Chondrocyte (in vitro differentiated cells): ENCODE results near the gene DDX31. TPM values are rescaled to one million over a fixed set of nuclear protein-coding genes. Genes with fewer than 3 reads are reported as not detected.

ENCODE experiments used
- DNase-seq: peaks from one replicate; pipeline ENCODE4 v3.0.0; 2021; ENCODE audit warnings: mixed read lengths, low spot score
- H3K27ac Mint-ChIP-seq: one replicate; pipeline ENCODE4 v1.8.0; 2021; ENCODE audit warnings: mild to moderate bottlenecking, moderate library complexity, mixed read lengths; ENCODE audit not compliant: unreplicated experiment
- H3K27me3 Mint-ChIP-seq: 2 replicates; pipeline ENCODE4 v1.8.0; 2021; ENCODE audit warnings: low read depth, mixed read lengths
- H3K36me3 Mint-ChIP-seq: 2 replicates; pipeline ENCODE4 v1.8.0; 2021; ENCODE audit warnings: low read depth, mixed read lengths
- H3K4me1 Mint-ChIP-seq: 2 replicates; pipeline ENCODE4 v1.8.0; 2021; ENCODE audit warnings: low read depth, mild to moderate bottlenecking, mixed read lengths
- H3K4me3 Mint-ChIP-seq: one replicate; pipeline ENCODE4 v1.8.0; 2021; ENCODE audit warnings: mild to moderate bottlenecking, moderate library complexity, mixed read lengths; ENCODE audit not compliant: unreplicated experiment
- H3K9me3 Mint-ChIP-seq: 2 replicates; pipeline ENCODE4 v1.8.0; 2021; ENCODE audit warnings: low read depth, mixed read lengths
- total RNA-seq: library from RNA; stranded (reverse); gene quantifications from 3 replicates; pipeline ENCODE4 v1.2.1, GENCODE V29; 2021
- TF ChIP-seq, protein P1 (sequence below): fragments of 200-600 bp; sonication (generic); IDR thresholded peaks from 2 replicates; pipeline ENCODE4 v1.5.0; 2021; ENCODE audit warnings: antibody characterized with exemption, mild to moderate bottlenecking, moderate library complexity

DDX31 gene
- total RNA-seq, 1 donor from 2014 or later, result 11.9 TPM

DNA sequence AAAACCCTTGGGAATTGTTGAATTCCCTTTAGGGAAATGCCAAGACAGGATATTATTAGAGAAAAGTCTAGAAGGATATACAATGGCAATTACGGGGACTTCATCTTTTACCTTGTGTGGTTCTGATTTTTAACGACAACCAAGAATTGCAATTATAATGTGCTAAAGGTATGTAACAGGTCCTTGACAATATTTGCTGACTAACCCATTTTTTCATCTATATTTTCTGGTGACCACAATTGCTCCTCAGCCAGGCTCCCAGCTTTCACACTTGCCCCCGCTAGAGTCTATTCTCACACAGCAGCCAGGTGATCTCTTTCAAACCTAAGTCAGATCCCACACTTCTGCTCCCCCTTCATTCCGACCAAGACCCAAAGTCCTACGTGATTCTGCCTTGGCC lies 53.1 kb downstream of the DDX31 start:
- Mint-ChIP-seq H3K9me3 (no peaks in the 10 kb centered on the region), H3K27me3 (no peaks in the 10 kb centered on the region), H3K4me1 (no peaks in the 10 kb centered on the region), H3K27ac (no peak overlapping the region), H3K4me3 (no peak overlapping the region), H3K36me3 (peaks cover 49% of the 10 kb centered on the region)
- DNase-seq, result no peak
- TF ChIP-seq, protein P1, sequence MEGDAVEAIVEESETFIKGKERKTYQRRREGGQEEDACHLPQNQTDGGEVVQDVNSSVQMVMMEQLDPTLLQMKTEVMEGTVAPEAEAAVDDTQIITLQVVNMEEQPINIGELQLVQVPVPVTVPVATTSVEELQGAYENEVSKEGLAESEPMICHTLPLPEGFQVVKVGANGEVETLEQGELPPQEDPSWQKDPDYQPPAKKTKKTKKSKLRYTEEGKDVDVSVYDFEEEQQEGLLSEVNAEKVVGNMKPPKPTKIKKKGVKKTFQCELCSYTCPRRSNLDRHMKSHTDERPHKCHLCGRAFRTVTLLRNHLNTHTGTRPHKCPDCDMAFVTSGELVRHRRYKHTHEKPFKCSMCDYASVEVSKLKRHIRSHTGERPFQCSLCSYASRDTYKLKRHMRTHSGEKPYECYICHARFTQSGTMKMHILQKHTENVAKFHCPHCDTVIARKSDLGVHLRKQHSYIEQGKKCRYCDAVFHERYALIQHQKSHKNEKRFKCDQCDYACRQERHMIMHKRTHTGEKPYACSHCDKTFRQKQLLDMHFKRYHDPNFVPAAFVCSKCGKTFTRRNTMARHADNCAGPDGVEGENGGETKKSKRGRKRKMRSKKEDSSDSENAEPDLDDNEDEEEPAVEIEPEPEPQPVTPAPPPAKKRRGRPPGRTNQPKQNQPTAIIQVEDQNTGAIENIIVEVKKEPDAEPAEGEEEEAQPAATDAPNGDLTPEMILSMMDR, result no peak

DNA sequence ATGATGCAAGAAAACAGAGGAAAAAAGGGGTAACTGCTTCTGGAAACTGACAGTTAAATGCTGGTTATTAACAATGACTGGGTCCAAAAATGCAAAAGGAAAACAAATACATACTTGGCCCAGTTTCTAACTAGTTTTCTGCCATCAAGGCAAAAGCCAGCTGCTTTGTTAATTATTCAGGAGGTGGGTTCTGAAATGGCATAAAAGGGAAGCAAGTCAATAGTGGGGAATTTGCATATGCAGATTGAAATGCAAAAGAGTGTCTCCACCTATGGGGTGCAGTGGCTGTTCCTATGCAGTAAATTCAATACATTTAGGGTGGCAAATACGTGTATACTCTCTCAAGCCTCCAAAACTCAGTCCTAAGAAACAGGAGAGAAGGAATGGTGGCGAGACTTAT lies 54.0 kb downstream of the DDX31 start:
- peaks cover 56% of the 10 kb centered on the region for H3K36me3 Mint-ChIP-seq
- no peaks in the 10 kb centered on the region for H3K27me3 Mint-ChIP-seq
- H3K4me1 Mint-ChIP-seq, result no peaks in the 10 kb centered on the region
- H3K9me3 Mint-ChIP-seq, result no peaks in the 10 kb centered on the region
- DNase-seq, result no peak
- TF ChIP-seq, protein P1, result no peak
- H3K27ac Mint-ChIP-seq, result no peak overlapping the region
- H3K4me3 Mint-ChIP-seq, result no peak overlapping the region

DNA sequence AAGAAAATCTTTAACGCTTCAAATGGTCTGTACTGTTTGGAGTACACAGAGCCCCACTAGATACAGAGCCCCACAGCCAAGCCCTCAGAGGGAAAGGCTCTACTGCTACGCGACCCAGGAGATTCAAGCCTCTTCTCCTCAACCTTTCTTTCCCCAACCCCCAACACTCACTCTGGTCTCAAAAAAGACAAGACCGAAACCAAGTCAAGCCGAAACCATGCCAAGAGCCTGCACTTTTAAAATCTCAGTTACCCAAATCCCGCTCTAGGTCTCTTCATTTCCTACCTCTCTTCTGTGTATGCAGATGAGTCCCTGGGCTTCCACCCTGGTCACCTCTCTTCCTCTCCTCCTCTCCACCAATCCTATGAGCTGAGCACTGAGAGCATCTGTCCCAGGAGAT lies 55.5 kb downstream of the DDX31 start:
- Mint-ChIP-seq H3K4me1 (no peaks in the 10 kb centered on the region), H3K27me3 (no peaks in the 10 kb centered on the region), H3K36me3 (peaks cover 65% of the 10 kb centered on the region), H3K27ac (no peak overlapping the region), H3K9me3 (no peaks in the 10 kb centered on the region), H3K4me3 (no peak overlapping the region)
- no peak for DNase-seq
- TF ChIP-seq, protein P1, result no peak

DNA sequence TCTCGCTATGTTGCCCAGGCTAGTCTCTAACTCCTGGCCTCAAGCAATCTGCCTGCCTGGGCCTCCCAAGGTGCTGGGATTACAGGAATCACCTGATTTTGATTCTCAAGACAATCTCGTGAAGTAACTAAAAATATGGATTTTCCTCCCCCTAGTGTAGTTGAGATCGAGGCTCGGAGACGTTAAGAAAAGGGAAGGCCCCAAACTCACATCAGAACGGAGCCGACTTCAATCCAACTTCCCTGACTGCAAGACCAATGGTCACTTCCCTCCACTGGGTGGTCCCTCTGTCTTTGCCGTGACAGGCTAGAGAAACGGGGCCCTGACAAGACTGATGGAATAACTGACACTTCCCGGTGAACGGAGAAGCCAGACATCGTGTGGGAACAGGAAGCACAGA lies 59.1 kb downstream of the DDX31 start:
- Mint-ChIP-seq H3K4me1 (no peaks in the 10 kb centered on the region), H3K36me3 (peaks cover 56% of the 10 kb centered on the region), H3K9me3 (no peaks in the 10 kb centered on the region), H3K27me3 (no peaks in the 10 kb centered on the region), H3K27ac (no peak overlapping the region), H3K4me3 (no peak overlapping the region)
- no peak for DNase-seq
- TF ChIP-seq, protein P1, result no peak

DNA sequence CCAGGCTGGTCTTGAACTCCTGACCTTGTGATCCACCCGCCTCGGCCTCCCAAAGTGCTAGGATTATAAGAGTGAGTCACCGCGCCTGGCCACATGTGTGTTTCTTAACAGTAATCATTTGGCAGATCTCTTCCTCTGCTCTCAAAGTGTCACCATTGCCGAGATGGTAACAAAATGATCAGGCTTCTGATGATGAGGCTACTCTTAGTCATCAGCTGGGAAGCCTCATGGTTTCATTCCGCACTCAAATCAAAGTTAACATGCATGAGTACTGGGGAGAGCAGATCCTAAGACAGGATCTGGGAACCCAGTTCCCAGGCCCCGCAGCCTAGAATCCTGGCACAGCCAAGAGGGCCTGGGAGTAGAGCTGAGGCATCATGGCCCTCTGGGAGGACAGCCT lies 60.0 kb downstream of the DDX31 start:
- H3K36me3 Mint-ChIP-seq, result peaks cover 54% of the 10 kb centered on the region
- no peak overlapping the region for H3K27ac Mint-ChIP-seq
- H3K4me3 Mint-ChIP-seq, result no peak overlapping the region
- DNase-seq, result no peak
- no peaks in the 10 kb centered on the region for H3K9me3 Mint-ChIP-seq
- TF ChIP-seq, protein P1, result no peak
- no peaks in the 10 kb centered on the region for H3K27me3 Mint-ChIP-seq
- H3K4me1 Mint-ChIP-seq, result no peaks in the 10 kb centered on the region
